ENCODE measurements around the gene KDM4B.
"Not testable (repeated sequence)": the region's sequence is repeated elsewhere in the genome, so short reads cannot be mapped to it uniquely, and the experiment has no call there.

The KDM4B gene

DNA sequence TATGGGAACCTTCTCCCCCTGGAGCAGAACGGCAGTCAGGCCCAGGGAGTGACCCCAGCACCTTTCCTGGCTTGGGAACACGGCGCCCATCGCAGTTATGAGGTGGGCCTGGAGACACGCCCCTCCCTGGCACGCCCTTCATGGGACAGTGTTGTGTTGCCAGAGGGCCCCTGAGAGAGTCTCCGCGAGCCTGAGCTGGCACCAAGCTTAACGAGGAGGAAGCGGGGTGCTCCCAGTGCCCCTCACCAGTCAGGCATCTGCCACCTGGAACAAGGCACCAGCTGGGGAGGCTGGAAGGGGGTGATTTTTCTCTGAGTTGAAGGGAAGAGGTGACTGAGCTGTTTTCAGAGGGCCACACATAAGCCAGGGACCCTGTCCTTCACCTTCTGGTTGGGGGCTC, 180.6 kb downstream of the KDM4B start:
- no peak for DNase-seq (ENCODE audit: low read depth)

DNA sequence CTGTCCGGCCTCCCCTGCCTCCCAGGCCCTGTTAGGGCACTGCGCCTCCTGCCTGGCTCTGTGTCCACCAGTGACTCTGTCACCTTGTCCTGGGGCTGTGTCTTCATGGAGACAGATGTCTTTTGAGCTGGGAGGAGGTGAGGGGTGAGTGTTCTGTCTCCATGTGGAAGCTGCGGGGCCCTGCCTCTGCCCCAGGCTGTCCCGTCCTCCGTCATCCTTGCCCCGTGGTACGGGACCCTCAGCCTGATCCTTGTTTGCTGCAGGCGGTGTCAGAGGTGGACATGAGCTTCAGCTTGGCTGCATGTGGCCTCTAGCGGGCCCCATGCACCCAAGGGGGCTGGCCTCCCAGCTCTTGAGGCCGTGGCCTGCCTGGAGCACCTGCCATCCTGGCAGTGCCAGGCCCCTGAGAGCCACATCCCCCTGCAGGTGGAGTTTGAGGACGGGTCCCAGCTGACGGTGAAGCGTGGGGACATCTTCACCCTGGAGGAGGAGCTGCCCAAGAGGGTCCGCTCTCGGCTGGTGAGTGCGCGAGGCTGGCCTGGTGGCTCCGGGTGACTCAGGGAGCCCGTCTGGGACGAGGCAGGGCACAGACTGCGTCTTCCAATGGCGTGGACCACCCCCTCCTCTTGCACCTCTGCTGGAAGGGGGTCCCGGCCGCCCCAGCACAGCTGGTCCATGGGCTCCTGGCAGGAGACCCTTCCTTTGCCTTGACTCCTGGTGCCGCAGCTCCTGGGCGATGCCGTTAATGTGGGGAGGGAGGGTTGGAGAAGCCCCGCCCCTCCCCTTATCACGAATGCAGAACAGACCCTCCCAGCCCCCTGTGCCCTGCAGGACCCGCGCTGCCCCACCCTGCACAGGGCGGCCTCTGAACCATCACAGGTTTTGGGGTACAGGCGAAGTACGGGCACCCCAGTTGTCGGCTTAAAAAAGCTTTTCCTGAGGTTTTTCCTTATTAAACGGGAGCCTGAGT, 181.3 kb downstream of the KDM4B start:
- DNase-seq (ENCODE audit: low read depth): no peak

DNA sequence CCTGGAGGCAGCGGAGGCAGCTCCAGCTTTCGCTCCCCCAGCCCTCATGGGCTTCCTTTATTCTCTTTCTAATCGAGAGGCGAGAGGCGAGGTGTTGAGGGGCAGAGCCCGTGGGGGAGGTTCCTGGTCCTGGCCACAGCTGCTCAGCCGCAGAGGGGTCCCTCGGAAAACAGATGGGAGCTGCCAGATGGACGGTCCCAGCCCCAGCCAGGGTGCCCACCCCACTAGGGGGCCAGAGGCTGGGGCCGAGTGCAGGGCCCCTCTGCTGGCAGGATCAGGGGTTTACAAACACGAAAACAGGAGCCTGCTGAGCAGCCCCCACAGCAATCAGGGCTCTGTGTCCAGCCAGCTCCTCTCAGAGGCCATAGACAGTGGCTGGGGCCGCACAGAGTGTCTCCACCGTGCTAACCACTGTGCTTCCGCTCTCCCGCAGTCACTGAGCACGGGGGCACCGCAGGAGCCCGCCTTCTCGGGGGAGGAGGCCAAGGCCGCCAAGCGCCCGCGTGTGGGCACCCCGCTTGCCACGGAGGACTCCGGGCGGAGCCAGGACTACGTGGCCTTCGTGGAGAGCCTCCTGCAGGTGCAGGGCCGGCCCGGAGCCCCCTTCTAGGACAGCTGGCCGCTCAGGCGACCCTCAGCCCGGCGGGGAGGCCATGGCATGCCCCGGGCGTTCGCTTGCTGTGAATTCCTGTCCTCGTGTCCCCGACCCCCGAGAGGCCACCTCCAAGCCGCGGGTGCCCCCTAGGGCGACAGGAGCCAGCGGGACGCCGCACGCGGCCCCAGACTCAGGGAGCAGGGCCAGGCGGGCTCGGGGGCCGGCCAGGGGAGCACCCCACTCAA, 182.2 kb downstream of the KDM4B start:
- DNase-seq (ENCODE audit: low read depth): no peak

DNA sequence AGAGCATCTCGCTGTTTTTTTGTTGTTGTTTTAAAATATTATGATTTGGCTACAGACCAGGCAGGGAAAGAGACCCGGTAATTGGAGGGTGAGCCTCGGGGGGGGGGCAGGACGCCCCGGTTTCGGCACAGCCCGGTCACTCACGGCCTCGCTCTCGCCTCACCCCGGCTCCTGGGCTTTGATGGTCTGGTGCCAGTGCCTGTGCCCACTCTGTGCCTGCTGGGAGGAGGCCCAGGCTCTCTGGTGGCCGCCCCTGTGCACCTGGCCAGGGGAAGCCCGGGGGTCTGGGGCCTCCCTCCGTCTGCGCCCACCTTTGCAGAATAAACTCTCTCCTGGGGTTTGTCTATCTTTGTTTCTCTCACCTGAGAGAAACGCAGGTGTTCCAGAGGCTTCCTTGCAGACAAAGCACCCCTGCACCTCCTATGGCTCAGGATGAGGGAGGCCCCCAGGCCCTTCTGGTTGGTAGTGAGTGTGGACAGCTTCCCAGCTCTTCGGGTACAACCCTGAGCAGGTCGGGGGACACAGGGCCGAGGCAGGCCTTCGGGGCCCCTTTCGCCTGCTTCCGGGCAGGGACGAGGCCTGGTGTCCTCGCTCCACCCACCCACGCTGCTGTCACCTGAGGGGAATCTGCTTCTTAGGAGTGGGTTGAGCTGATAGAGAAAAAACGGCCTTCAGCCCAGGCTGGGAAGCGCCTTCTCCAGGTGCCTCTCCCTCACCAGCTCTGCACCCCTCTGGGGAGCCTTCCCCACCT, 183.3 kb downstream of the KDM4B start:
- DNase-seq (ENCODE audit: low read depth): no peak

DNA sequence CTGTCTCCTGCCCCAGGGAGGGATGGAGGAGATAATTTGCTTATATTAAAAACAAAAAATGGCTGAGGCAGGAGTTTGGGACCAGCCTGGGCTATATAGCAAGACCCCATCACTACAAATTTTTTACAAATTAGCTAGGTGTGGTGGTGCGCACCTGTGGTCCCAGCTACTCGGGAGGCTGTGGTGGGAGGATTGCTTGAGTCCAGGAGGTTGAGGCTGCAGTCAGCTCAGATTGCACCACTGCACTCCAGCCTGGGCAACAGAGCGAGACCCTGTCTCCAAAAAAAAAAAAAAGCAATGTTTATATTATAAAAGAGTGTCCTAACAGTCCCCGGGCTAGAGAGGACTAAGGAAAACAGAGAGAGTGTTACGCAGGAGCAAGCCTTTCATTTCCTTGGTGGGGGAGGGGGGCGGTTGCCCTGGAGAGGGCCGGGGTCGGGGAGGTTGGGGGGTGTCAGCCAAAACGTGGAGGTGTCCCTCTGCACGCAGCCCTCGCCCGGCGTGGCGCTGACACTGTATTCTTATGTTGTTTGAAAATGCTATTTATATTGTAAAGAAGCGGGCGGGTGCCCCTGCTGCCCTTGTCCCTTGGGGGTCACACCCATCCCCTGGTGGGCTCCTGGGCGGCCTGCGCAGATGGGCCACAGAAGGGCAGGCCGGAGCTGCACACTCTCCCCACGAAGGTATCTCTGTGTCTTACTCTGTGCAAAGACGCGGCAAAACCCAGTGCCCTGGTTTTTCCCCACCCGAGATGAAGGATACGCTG, 184.0 kb downstream of the KDM4B start:
- DNase-seq (ENCODE audit: low read depth): no peak

DNA sequence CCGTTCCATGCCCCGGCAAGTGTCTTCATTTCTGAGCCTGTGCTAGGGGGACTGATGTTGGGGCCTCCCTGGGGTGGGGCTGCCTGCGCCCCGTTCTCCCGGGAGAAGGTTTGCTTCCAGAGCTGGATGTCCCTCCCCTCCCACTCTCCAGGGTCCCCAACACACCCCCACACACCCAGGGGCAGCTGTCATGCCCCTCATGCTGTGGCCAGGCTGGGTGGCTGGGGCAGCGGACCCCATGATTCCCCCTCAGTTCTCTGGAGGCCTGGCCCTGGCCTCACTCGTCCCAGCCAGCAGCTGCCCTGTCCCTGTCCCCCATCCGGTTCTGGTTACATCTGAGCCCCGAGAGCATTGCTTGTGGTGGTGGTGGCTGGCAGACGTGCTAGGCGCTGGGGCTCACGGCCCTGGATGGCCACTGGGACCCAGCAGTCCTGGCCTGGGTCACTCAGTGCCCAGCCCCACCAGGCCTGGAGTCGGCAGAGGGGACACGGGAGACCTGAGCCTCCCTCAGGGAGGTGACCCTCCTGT, 184.8 kb downstream of the KDM4B start:
- no peak for DNase-seq (ENCODE audit: low read depth)

DNA sequence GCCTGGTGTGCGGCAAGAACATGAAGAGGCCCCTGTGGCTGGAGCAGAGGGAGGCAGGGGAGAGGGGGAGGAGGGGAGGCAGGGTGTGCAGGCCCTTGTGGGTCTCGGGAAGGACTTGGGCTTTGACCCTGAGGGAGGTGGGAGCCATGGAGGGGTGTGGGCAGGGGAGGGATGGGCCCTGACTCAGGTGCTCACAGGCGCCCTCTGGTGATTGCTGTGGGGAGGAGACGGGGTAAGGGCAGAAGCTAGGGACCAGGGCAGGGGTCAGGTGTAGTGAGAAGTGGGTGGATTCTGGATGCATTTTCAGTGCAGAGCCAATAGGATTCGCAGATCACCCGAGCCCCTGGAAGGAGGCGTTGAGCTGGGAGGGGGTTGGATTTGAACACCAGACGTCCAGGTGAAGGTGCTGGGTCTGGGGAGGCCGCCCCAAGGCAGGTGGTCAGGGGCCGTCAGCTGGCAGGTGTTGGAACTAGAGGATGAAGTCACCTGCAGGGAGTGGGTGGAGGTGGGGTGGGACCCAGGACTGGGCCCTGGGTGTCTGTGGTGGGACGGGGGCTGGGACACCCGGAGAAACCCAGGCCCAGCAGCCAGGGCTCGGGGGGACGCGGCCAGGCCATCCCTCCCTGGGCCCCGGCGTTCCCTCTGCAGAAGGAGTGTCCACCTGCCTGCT, 185.4 kb downstream of the KDM4B start:
- DNase-seq (ENCODE audit: low read depth): no peak

DNA sequence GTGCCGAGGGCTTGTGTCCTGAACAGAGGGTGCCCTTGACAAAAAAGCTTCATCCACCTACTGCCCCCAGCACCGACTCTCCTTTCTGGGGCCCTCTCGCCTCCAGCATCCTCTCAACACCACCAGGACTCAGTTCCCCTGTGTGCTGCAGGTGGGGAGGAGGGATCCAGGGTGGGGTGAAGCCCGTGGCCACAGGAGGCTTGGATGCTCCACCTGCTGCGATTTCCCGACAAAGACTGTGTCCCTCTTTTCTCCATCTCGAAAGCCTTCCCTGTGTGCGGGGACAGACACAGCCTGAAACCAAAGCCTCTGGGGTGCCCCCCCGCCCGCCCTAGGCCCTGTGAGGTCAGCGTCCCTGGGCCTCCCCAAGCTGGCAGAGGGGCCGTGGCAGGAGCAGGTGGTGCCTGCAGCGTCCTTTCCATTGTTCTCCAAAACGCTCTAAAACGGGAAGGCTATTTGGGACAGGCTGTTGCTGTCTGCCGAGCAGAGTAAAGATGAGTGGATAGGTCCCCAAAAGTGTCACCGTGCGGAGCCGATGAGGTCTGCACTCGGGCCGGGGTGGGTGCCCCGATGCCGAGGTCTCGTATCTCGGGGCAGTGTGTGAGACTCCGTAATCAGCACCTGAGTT, 186.0 kb downstream of the KDM4B start:
- no peak for DNase-seq (ENCODE audit: low read depth)

DNA sequence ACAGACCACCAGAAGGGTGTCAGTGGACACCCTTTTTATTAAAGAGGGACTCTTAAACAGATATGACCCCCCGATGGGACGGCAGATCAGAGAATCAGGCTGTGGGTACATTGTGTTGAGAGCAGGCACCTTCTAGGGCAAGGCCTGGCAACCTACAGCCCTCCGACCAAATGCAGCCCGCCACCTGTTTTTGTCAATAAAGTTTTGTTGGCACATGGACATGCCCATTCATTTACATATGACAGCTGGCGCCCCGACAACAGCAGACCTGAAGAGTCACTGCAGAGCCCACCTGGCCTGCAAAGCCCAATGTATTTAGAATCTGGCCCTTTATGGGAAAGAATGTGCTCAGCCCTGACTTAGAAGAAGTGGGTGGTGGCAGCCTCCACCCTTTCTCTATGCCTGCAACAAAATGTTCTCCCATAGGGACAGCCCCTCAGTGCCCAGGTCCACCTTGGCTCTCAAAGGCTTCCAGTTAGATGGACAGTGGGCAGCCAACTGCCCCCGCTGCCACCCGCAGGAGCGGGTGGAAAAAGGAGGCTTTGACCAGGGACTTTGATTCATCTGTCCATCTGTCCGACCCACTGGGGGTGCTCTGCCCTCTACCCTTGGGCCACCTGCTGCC, 186.8 kb downstream of the KDM4B start:
- DNase-seq (ENCODE audit: low read depth): no peak

DNA sequence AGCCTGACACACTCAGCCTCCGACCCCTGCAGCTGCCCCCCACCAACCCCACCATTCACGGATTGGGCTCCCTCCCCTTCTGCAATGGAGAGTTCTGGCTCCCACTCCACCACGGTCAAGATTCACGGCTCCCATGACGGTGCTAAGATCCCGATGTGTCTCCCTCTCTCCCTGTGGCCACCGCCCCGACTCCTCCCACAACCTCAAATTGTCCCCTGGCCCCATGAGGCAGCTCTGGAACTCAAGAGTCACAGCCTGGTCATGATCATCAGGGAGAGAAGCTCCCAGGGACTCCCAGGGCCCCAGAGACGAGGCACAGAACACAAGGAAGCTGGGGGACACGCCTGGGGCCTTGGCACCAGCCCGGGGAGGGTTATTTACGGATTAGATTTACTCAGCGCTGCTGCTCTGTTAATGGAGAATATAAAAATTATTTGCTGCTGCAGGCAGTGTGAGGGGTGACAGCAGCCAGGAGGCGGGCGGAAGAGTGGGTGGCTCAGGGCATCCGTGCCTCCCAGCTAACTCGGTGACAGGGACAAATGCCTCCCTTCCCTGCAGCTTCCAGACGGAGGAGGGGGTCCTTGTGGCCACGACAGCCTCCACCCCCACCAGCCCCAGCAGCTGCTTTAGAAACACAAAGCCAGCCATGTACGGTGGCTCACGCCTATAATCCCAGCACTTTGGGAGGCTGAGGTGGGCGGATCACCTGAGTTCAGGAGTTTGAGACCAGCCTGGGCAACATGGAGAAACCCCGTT, 187.5 kb downstream of the KDM4B start:
- no peak for DNase-seq (ENCODE audit: low read depth)

DNA sequence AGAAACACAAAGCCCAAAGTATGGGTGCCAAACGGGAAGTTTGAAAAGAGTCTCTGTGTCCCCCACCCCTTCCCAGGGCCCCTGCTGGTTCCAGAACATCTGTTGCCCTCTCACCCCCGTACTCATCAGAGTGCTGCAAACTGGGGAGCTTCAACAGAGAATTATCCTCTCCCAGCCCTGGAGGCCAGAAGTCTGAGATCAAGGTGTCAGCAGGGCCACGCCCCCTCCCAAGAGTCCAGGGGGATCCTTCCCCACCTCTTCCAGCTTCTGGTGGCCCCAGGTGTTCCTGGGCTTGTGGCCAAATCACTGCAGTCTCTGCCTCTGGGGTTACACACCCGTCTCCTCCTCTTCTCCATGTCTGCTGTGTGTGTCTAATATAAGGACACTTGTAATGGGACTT, 188.3 kb downstream of the KDM4B start:
- no peak for DNase-seq (ENCODE audit: low read depth)

DNA sequence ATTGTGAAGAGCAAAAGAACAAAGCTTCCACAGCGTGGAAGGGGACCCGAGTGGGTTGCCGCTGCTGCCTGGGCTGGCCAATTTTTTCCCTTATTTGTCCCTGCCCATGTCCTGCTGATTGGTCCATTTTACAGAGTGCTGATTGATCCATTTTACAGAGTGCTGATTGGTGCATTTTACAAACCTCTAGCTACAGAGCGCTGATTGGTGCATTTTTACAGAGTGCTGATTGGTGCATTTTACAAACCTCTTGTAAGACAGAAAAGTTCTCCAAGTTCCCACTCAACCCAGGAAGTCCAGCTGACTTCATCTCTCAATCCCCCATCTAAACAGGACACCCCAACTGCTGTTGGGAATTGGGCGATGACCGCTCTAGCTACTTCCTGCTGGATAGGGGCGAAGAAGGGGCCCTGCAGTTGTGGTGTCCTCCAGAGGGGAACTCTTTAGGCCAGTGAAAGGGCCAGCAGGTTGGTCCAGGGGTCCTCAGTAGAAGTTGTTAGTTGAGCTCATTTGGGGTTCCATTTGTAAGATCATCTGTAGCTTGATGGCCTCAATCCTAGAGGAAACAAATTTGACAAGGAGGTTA, 189.7 kb downstream of the KDM4B start:
- not testable (repeated sequence) for DNase-seq (ENCODE audit: low read depth)

DNA sequence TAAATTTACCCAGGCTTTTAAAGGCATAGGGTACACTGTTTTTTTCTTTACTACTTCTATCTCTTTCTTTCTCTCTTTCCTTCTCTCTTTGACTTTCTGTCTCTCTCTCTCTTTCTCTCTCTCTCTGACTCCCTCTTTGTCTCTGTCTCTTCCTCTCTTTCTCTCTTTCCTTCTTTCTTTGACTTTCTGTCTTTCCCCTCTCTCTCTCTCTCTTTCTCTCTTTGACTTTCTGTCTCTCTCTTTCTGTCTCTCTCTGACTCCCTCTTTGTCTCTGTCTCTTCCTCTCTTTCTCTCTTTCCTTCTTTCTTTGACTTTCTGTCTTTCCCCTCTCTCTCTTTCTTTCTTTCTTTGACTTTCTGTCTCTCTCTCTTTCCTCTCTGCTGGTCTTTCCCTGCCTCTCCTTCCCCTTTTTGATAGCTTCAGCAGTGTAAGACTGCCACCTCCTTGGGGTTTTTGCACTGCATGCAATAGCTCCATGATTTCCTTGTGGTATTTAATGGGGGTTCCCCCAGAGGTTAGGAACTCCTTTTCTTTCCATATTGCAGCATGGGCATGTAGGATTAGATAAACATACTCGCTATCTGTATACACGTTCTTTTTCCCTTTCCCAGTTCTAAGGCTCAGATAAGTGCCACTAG, 191.4 kb downstream of the KDM4B start:
- not testable (repeated sequence) for DNase-seq (ENCODE audit: low read depth)

DNA sequence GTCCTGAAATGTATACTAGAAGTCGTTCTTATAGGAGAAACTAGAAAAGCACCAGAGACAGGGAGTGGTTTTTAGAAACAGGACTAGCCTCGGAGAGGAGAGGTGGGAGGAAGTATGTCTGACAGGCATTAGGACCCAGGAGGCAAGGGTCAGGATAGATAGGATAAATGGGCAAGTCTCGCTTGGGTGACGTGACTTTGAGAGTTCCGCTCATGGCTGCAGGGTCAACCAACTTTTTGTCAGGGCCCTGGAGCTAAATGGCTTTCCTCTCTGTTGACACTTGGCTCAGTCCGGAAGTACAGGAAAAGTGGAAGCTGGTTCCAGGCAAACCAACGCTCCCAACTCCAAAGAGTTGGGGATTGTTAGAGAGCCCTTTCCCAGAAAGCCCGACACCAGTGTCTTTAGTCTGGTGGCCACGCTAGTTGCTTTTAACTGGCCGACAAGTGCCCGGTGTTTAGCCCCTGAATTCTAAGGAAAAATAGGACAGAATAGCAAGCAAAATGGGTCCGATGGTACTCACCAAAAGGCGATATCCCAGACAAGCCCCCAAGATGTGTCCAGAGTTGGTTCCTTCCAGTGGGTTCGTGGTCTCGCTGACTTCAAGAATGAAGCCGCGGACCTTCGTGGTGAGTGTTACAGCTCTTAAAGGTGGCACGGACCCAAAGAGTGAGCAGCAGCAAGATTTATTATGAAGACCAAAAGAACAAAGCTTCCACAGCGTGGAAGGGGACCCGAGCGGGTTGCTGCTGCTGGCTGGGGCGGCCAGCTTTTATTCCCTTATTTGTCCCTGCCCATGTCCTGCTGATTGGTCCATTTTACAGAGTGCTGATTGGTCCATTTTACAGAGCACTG, 196.2 kb downstream of the KDM4B start:
- DNase-seq (ENCODE audit: low read depth): not testable (repeated sequence)

DNA sequence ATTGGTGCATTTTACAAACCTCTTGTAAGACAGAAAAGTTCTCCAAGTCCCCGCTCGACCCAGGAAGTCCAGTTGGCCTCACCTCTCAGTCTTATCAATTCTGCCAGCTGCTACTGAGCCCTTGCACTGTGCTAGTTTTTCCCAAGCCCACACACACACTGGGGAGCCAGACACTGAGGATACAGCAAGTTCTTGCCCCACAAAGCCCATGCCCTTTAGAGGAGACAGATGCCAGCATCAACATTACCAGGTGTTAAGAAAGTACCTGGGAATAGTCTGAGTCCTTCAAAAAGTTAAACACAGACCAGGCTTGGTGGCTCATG, 196.7 kb downstream of the KDM4B start:
- no peak for DNase-seq (ENCODE audit: low read depth)

DNA sequence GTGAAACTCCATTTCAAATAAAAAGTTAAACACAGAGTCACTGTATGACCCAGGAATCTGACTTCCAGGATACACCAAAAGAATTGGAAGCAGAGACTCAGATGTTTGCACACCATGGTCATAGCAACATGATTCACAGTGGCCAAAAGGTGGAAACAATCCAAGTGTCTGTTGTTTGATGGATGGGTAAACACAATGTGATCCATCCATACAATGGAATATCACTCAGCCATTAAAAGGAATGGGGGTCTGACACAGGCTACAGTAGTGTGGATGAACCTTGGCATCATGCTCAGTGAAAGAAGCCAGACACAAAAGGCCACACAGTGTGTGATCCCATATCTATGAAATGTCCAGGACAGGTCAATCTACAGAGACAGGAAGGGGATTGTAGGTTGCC, 197.3 kb downstream of the KDM4B start:
- DNase-seq (ENCODE audit: low read depth): no peak

DNA sequence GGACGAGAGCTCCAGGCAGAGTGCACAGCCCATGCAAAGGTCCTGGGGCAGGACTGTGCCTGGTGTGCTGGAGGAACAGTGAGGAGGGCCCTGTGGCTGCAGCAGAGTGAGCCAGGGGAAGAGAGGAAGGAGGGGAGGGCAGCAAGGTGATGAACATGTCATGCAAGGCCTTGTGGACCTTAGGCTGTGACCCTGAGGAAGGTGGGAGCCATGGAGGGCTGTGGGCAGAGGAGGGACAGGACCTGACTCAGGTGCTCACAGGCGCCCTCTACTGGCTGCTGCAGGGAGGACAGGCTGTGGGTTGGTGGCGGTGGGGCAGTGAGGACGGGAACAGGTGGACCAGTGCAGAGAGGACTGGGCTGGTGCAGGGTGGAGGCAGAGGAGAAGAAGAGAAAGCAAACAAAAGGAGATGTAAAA, 201.4 kb downstream of the KDM4B start:
- DNase-seq (ENCODE audit: low read depth): peak; percentile 7

Measured in T follicular helper cell (primary cell).